GM23338 (cell line): Measurements from ENCODE around the gene IMPA2.

Source experiments
- CREB1 ChIP-seq: fragments of 250-450 bp; sonication (Bioruptor Pico); IDR thresholded peaks from 2 replicates; pipeline ENCODE4 v1.5.0; 2020; ENCODE audit warnings: low read depth, mild to moderate bottlenecking, moderate library complexity
- CTCF ChIP-seq, 2 experiments: fragments of 200-600 bp in 1 of 2; sonication (generic) in 1 of 2; conservative IDR thresholded peaks; 2 replicates each; pipeline versions ENCODE4 v1.5.1 to v1.6.1; 2016 to 2017; ENCODE audit warnings: antibody characterized with exemption in 2 of 2, low read depth in 2 of 2, mild to moderate bottlenecking in 2 of 2, moderate library complexity in 1 of 2
- EZH2 ChIP-seq: fragments of 200-600 bp; sonication (generic); IDR thresholded peaks from one replicate; pipeline ENCODE4 v1.8.0; 2017; ENCODE audit warnings: antibody characterized with exemption, mild to moderate bottlenecking, low read depth; ENCODE audit not compliant: unreplicated experiment
- EZH2phosphoT487 ChIP-seq: fragments of 200-600 bp; sonication (generic); IDR thresholded peaks from one replicate; pipeline ENCODE4 v1.8.1; 2018; ENCODE audit warnings: antibody characterized with exemption; ENCODE audit not compliant: unreplicated experiment
- POLR2AphosphoS5 ChIP-seq: IDR thresholded peaks from 2 replicates; pipeline ENCODE4 v1.6.1; 2016; ENCODE audit warnings: antibody characterized with exemption, low read depth
- ZNF114 ChIP-seq: fragments of 250-450 bp; sonication (Bioruptor Pico); IDR thresholded peaks from 2 replicates; pipeline ENCODE4 v1.5.0; 2020; ENCODE audit warnings: mild to moderate bottlenecking, moderate library complexity
- ZNF331 ChIP-seq: fragments of 250-450 bp; sonication (Bioruptor Pico); IDR thresholded peaks from 2 replicates; pipeline ENCODE4 v1.5.0; 2020; ENCODE audit warnings: low read depth, mild to moderate bottlenecking, moderate library complexity
- TF ChIP-seq, protein P1 (sequence below): IDR thresholded peaks from one replicate; pipeline ENCODE4 v1.6.1; 2018; ENCODE audit warnings: antibody characterized with exemption; ENCODE audit not compliant: unreplicated experiment

DNA sequence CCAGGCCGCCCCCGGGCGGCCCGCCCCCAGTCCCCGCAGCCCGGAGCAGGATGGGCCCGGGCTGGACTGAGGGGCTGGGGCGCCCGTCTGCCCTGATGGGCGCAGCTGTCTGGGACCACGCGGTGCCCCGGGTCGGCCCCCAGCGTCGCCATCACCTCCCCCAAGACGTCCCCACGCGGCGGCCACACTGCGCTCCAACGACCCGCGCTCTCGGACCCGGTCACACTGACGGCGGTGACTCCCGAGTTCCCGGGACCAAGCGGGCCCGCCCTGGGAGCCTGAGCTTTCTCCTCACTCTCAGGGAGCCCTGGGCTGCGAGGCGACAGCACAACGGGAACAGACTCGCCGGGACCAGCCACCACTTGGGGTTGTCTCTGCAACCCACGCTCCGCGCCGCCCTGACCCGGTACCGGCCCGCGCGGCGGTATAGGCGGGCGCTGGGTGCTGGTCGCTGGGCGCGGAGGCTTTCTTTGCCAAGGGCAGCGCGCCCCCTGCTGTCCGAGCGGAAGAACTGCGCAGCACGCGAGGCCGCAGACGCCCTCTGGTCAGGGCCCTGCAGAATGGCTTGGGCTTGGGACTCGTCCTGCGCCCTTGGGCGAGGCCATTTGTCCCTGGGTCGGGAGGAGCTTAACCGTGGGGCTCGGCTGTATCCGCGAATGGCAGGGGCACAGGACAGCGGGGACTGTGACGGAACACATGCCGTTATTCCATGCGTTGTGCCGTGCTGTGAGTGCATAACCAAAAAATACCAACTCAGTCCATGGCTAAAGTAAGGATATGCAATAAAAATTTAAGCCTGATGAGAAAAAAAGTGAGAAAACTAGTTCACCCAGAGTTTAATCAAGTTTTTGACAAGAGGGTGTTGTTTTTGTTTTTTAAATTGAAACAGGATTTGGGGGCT, 57.6 kb downstream of the IMPA2 start:
- peak; percentile 83 to 97 for TF ChIP-seq CTCF (conservative IDR thresholded peaks at IDR 0.05; ENCODE audit: low read depth in 2 of 2)
- TF ChIP-seq, protein P1, sequence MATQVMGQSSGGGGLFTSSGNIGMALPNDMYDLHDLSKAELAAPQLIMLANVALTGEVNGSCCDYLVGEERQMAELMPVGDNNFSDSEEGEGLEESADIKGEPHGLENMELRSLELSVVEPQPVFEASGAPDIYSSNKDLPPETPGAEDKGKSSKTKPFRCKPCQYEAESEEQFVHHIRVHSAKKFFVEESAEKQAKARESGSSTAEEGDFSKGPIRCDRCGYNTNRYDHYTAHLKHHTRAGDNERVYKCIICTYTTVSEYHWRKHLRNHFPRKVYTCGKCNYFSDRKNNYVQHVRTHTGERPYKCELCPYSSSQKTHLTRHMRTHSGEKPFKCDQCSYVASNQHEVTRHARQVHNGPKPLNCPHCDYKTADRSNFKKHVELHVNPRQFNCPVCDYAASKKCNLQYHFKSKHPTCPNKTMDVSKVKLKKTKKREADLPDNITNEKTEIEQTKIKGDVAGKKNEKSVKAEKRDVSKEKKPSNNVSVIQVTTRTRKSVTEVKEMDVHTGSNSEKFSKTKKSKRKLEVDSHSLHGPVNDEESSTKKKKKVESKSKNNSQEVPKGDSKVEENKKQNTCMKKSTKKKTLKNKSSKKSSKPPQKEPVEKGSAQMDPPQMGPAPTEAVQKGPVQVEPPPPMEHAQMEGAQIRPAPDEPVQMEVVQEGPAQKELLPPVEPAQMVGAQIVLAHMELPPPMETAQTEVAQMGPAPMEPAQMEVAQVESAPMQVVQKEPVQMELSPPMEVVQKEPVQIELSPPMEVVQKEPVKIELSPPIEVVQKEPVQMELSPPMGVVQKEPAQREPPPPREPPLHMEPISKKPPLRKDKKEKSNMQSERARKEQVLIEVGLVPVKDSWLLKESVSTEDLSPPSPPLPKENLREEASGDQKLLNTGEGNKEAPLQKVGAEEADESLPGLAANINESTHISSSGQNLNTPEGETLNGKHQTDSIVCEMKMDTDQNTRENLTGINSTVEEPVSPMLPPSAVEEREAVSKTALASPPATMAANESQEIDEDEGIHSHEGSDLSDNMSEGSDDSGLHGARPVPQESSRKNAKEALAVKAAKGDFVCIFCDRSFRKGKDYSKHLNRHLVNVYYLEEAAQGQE, result no peak
- no peak for TF ChIP-seq POLR2AphosphoS5
- TF ChIP-seq EZH2phosphoT487, result no peak
- TF ChIP-seq EZH2, result no peak
- no peak for TF ChIP-seq ZNF114 (CRISPR knock-in tag)
- TF ChIP-seq CREB1 (CRISPR knock-in tag), result no peak; the same call in 1 of the 2 replicates
- no peak for TF ChIP-seq ZNF331 (CRISPR knock-in tag)
